HEK293 (cell line): ENCODE results near the gene CLDN1.

Experiments used
- CTCF ChIA-PET: fragments of 350-600 bp; formaldehyde crosslinking; extraction: SDS; loops from one replicate; lab custom pipeline; 2021; ENCODE audit warnings: antibody characterized with exemption; lab: Yijun Ruan, JAX
- POLR2A ChIA-PET: fragments of 300-600 bp; formaldehyde crosslinking; extraction: SDS; loops from one replicate; lab custom pipeline; 2020; ENCODE audit warnings: antibody characterized with exemption, inconsistent platforms; lab: Yijun Ruan, JAX
- H3K27ac ChIP-seq: fragments of 200-500 bp; sonication (Bioruptor generic); 2 replicates; pipeline ENCODE4 v1.5.1; 2014; ENCODE audit warnings: low read depth, low read length, control low read depth, inconsistent platforms; ENCODE audit errors: extremely low read depth
- H3K36me3 ChIP-seq, 2 experiments: fragments of 200-500 bp in 1 of 2; sonication (Bioruptor generic) in 1 of 2; 1 replicate in 1 of 2; 2 replicates in 1 of 2; pipeline ENCODE4 v1.5.1; 2014 to 2017; ENCODE audit warnings: inconsistent platforms in 2 of 2, low read length in 2 of 2; ENCODE audit not compliant: control insufficient read depth in 2 of 2, insufficient read depth in 1 of 2
- H3K4me1 ChIP-seq: fragments of 200-500 bp; sonication (Bioruptor generic); 2 replicates; pipeline ENCODE4 v1.5.1; 2014; ENCODE audit warnings: mild to moderate bottlenecking, low read length, inconsistent platforms; ENCODE audit not compliant: control insufficient read depth, insufficient read depth
- H3K4me3 ChIP-seq: 2 replicates; pipeline ENCODE4 v1.5.1; 2011; ENCODE audit warnings: low read depth, mild to moderate bottlenecking, control low read depth, low read length, moderate library complexity
- H3K9me3 ChIP-seq: fragments of 200-500 bp; sonication (Bioruptor generic); 2 replicates; pipeline ENCODE4 v1.5.1; 2014; ENCODE audit warnings: low read depth, low read length, inconsistent platforms; ENCODE audit not compliant: control insufficient read depth, insufficient read depth
- GFI1B ChIP-seq: fragments of 450-650 bp; formaldehyde crosslinking; IDR thresholded peaks from 2 replicates; pipeline ENCODE4 v1.5.1; 2016; ENCODE audit warnings: missing biosample characterization, missing genetic modification characterization
- GLIS2 ChIP-seq: fragments of 450-650 bp; formaldehyde crosslinking; IDR thresholded peaks from 2 replicates; pipeline ENCODE4 v1.5.1; 2016; ENCODE audit warnings: missing biosample characterization, missing genetic modification characterization
- PATZ1 ChIP-seq: fragments of 450-650 bp; formaldehyde crosslinking; IDR thresholded peaks from 2 replicates; pipeline ENCODE4 v1.5.1; 2016; ENCODE audit warnings: missing biosample characterization, missing genetic modification characterization
- SALL2 ChIP-seq: fragments of 450-650 bp; formaldehyde crosslinking; IDR thresholded peaks from 2 replicates; pipeline ENCODE4 v1.5.0; 2017; ENCODE audit warnings: missing biosample characterization, mild to moderate bottlenecking, missing genetic modification characterization, borderline replicate concordance
- SP2 ChIP-seq: fragments of 450-650 bp; formaldehyde crosslinking; IDR thresholded peaks from 2 replicates; pipeline ENCODE4 v1.5.1; 2016; ENCODE audit warnings: missing biosample characterization, missing genetic modification characterization
- TCF7L2 ChIP-seq: IDR thresholded peaks from 2 replicates; pipeline ENCODE4 v1.6.1; 2011; ENCODE audit warnings: low read depth, mild to moderate bottlenecking, inconsistent platforms, low read length, moderate library complexity, borderline replicate concordance
- ZBTB48 ChIP-seq: fragments of 450-650 bp; formaldehyde crosslinking; IDR thresholded peaks from 2 replicates; pipeline ENCODE4 v1.5.1; 2016; ENCODE audit warnings: missing biosample characterization, missing genetic modification characterization
- ZBTB7A ChIP-seq: fragments of 450-650 bp; formaldehyde crosslinking; IDR thresholded peaks from 2 replicates; pipeline ENCODE4 v1.5.1; 2016; ENCODE audit warnings: low read depth, missing biosample characterization, missing genetic modification characterization
- ZNF18 ChIP-seq: fragments of 450-650 bp; formaldehyde crosslinking; IDR thresholded peaks from 2 replicates; pipeline ENCODE4 v1.5.1; 2016; ENCODE audit warnings: missing biosample characterization, missing genetic modification characterization
- ZNF184 ChIP-seq: fragments of 450-650 bp; IDR thresholded peaks from 2 replicates; pipeline ENCODE4 v1.5.1; 2018; ENCODE audit warnings: missing biosample characterization, mild to moderate bottlenecking, missing genetic modification characterization
- ZNF2 ChIP-seq: fragments of 450-650 bp; formaldehyde crosslinking; IDR thresholded peaks from 2 replicates; pipeline ENCODE4 v1.5.1; 2016; ENCODE audit warnings: missing biosample characterization, missing genetic modification characterization
- ZNF26 ChIP-seq: fragments of 450-650 bp; formaldehyde crosslinking; IDR thresholded peaks from 2 replicates; pipeline ENCODE4 v1.5.1; 2016; ENCODE audit warnings: missing biosample characterization, missing genetic modification characterization
- ZNF449 ChIP-seq: fragments of 450-650 bp; formaldehyde crosslinking; IDR thresholded peaks from 2 replicates; pipeline ENCODE4 v1.5.1; 2017; ENCODE audit warnings: missing biosample characterization, mild to moderate bottlenecking, missing genetic modification characterization, moderate library complexity
- ZNF488 ChIP-seq: fragments of 450-650 bp; formaldehyde crosslinking; IDR thresholded peaks from 2 replicates; pipeline ENCODE4 v1.5.1; 2016; ENCODE audit warnings: missing biosample characterization, missing genetic modification characterization
- ZNF501 ChIP-seq: fragments of 450-650 bp; formaldehyde crosslinking; IDR thresholded peaks from 2 replicates; pipeline ENCODE4 v1.5.1; 2016; ENCODE audit warnings: missing biosample characterization, missing genetic modification characterization
- ZNF518A ChIP-seq: fragments of 450-650 bp; formaldehyde crosslinking; conservative IDR thresholded peaks from 2 replicates; pipeline ENCODE4 v1.5.1; 2016; ENCODE audit warnings: low read depth, missing biosample characterization, missing genetic modification characterization
- ZNF600 ChIP-seq: fragments of 450-650 bp; formaldehyde crosslinking; IDR thresholded peaks from 2 replicates; pipeline ENCODE4 v1.5.1; 2016; ENCODE audit warnings: missing biosample characterization, missing genetic modification characterization
- ZNF610 ChIP-seq: fragments of 450-650 bp; formaldehyde crosslinking; IDR thresholded peaks from 2 replicates; pipeline ENCODE4 v1.5.1; 2016; ENCODE audit warnings: missing biosample characterization, missing genetic modification characterization, borderline replicate concordance
- ZNF626 ChIP-seq: fragments of 450-650 bp; sonication (Bioruptor Pico); formaldehyde crosslinking; IDR thresholded peaks from 2 replicates; pipeline ENCODE4 v1.5.1; 2018; ENCODE audit warnings: missing biosample characterization, missing genetic modification characterization, inconsistent platforms
- ZNF701 ChIP-seq: fragments of 450-650 bp; formaldehyde crosslinking; IDR thresholded peaks from 2 replicates; pipeline ENCODE4 v1.5.1; 2016; ENCODE audit warnings: missing biosample characterization, missing genetic modification characterization
- ZNF791 ChIP-seq: fragments of 450-650 bp; formaldehyde crosslinking; IDR thresholded peaks from 2 replicates; pipeline ENCODE4 v1.5.1; 2016; ENCODE audit warnings: missing biosample characterization, missing genetic modification characterization
- ZNF830 ChIP-seq: fragments of 450-650 bp; IDR thresholded peaks from 2 replicates; pipeline ENCODE4 v1.5.0; 2018; ENCODE audit warnings: missing biosample characterization, missing genetic modification characterization, low read depth, mild to moderate bottlenecking, moderate library complexity
- ZSCAN18 ChIP-seq: fragments of 450-650 bp; formaldehyde crosslinking; IDR thresholded peaks from 2 replicates; pipeline ENCODE4 v1.5.1; 2016; ENCODE audit warnings: missing biosample characterization, missing genetic modification characterization

The CLDN1 gene

GRCh38 chr3:190366133-190366532, 43.9 kb upstream of the CLDN1 start (continued):
- TF ChIP-seq ZBTB7A (tag by site-specific recombination): no peak
- TF ChIP-seq GLIS2 (tag by site-specific recombination): no peak
- no peak for TF ChIP-seq ZNF626 (tag by site-specific recombination)
- TF ChIP-seq ZNF600 (tag by site-specific recombination): no peak

- Histone ChIP-seq H3K27ac (no peak overlapping the region), H3K9me3 (no peaks in the 10 kb centered on the region), H3K4me3 (no peak overlapping the region), H3K36me3 (no peaks in the 10 kb centered on the region), H3K4me1 (no peaks in the 10 kb centered on the region)
- POLR2A ChIA-PET: no interaction called here
- CTCF ChIA-PET: no interaction called here
- TF ChIP-seq ZNF791 (tag by site-specific recombination): no peak
- no peak for TF ChIP-seq ZSCAN18 (tag by site-specific recombination)
- TF ChIP-seq SALL2: no peak
- no peak for TF ChIP-seq ZNF26
- no peak for TF ChIP-seq ZNF2 (tag by site-specific recombination)
- TF ChIP-seq ZNF501 (tag by site-specific recombination): no peak
- no peak for TF ChIP-seq ZBTB48 (tag by site-specific recombination)
- TF ChIP-seq ZNF449 (tag by site-specific recombination): no peak
- TF ChIP-seq GFI1B (tag by site-specific recombination): no peak
- TF ChIP-seq ZNF518A (tag by site-specific recombination): no peak
- TF ChIP-seq PATZ1 (tag by site-specific recombination): no peak
- no peak for TF ChIP-seq ZNF610 (tag by site-specific recombination)
- TF ChIP-seq ZNF18: no peak
- TF ChIP-seq ZNF701 (tag by site-specific recombination): no peak
- no peak for TF ChIP-seq SP2
- TF ChIP-seq ZNF830 (tag by site-specific recombination): no peak
- TF ChIP-seq TCF7L2: no peak
- TF ChIP-seq ZNF488: no peak
- TF ChIP-seq ZNF184 (tag by site-specific recombination): no peak
Observed at GRCh38 chr3:190362258-190362657, 40.0 kb upstream of the CLDN1 start.
